Measurements from ENCODE around the gene CHERP.
A peak's percentile ranks its signal among the peaks of the same experiment; 100 is the strongest.
"Not testable (repeated sequence)": the region's sequence is repeated elsewhere in the genome, so short reads cannot be mapped to it uniquely, and the experiment has no call there.

CHERP gene

GRCh38 chr19:16476401-16476800 is 65.8 kb downstream of the CHERP start:
- in situ Hi-C loops (cut with MboI; ENCODE audit: low sequenced_read_pairs, unreplicated experiment): no loop called here
- no peak for DNase-seq (ENCODE audit: low spot score)
- no peak for TF ChIP-seq CTCF (IDR thresholded peaks at IDR 0.05; ENCODE audit: borderline replicate concordance, control extremely low read depth, extremely low read depth, insufficient read depth, missing control alignments)

- no peak for TF ChIP-seq CTCF (IDR thresholded peaks at IDR 0.05; ENCODE audit: borderline replicate concordance, control extremely low read depth, extremely low read depth, insufficient read depth, missing control alignments)
- in situ Hi-C loops (cut with MboI; ENCODE audit: low sequenced_read_pairs, unreplicated experiment): no loop called here
- DNase-seq (ENCODE audit: low spot score): no peak
Measured at GRCh38 chr19:16473875-16474392, 68.3 kb downstream of the CHERP start.

- no peak for TF ChIP-seq CTCF (IDR thresholded peaks at IDR 0.05; ENCODE audit: borderline replicate concordance, control extremely low read depth, extremely low read depth, insufficient read depth, missing control alignments)
- in situ Hi-C loops (cut with MboI; ENCODE audit: low sequenced_read_pairs, unreplicated experiment): no loop called here
- no peak for DNase-seq (ENCODE audit: low spot score)
Measured at GRCh38 chr19:16472992-16473391, 69.2 kb downstream of the CHERP start.

GRCh38 chr19:16472559-16472899 is 69.7 kb downstream of the CHERP start:
- in situ Hi-C loops (cut with MboI; ENCODE audit: low sequenced_read_pairs, unreplicated experiment); DNase-seq (ENCODE audit: low spot score): not testable (repeated sequence)

- in situ Hi-C loops (cut with MboI; ENCODE audit: low sequenced_read_pairs, unreplicated experiment): no loop called here
- peak; percentile 61 for DNase-seq (ENCODE audit: low spot score)
- TF ChIP-seq CTCF (IDR thresholded peaks at IDR 0.05; ENCODE audit: borderline replicate concordance, control extremely low read depth, extremely low read depth, insufficient read depth, missing control alignments): no peak
Measured at GRCh38 chr19:16470911-16471811, 71.1 kb downstream of the CHERP start.

GRCh38 chr19:16470541-16470910 is 71.7 kb downstream of the CHERP start:
- TF ChIP-seq CTCF (IDR thresholded peaks at IDR 0.05; ENCODE audit: borderline replicate concordance, control extremely low read depth, extremely low read depth, insufficient read depth, missing control alignments): no peak
- no peak for DNase-seq (ENCODE audit: low spot score)

More at GRCh38 chr19:16470541-16470910, 71.7 kb downstream of the CHERP start:
- in situ Hi-C loops (cut with MboI; ENCODE audit: low sequenced_read_pairs, unreplicated experiment): no loop called here

All from GM13976 (cell line).